Natural killer cell (primary cell): ENCODE measurements around the gene PPL. TPM values are rescaled to one million over a fixed set of nuclear protein-coding genes. Genes with fewer than 3 reads are reported as not detected.
"Not testable (repeated sequence)": the region's sequence is repeated elsewhere in the genome, so short reads cannot be mapped to it uniquely, and the experiment has no call there.

ENCODE experiments used
- ATAC-seq, 3 donors: fragments of 150-1000 bp in 2 of 3; fragments of 200-7000 bp in 1 of 3; cut with Tn5 transposase; 1 replicate in 1 of 3; 2 replicates in 2 of 3; pipeline ENCODE4 v1.10.0; 2021; ENCODE audit warnings: mild to moderate bottlenecking in 2 of 3, moderate library complexity in 2 of 3
- DNase-seq, 2 donors: peaks; one replicate each; pipeline versions ENCODE4 v3.0.0 to v3.0.0-alpha.2; 2013 to 2021; ENCODE audit warnings: mixed read lengths in 1 of 2
- H3K27ac ChIP-seq: one replicate; pipeline ENCODE4 v1.5.1; 2013; ENCODE audit warnings: mild to moderate bottlenecking, low read length
- H3K27me3 ChIP-seq: one replicate; pipeline ENCODE4 v1.6.1; 2013; ENCODE audit warnings: low read length; ENCODE audit not compliant: control insufficient read depth, insufficient read depth
- H3K36me3 ChIP-seq: one replicate; pipeline ENCODE4 v1.6.1; 2013; ENCODE audit warnings: low read length; ENCODE audit not compliant: control insufficient read depth, insufficient read depth
- H3K4me1 ChIP-seq: one replicate; pipeline ENCODE4 v1.6.1; 2013; ENCODE audit warnings: low read length; ENCODE audit not compliant: control insufficient read depth, insufficient read depth
- H3K4me3 ChIP-seq: one replicate; pipeline ENCODE4 v1.5.1; 2013; ENCODE audit warnings: low read length
- H3K9me3 ChIP-seq: one replicate; pipeline ENCODE4 v1.6.1; 2013; ENCODE audit warnings: low read length; ENCODE audit not compliant: control insufficient read depth, insufficient read depth
- H3K27ac Mint-ChIP-seq, 2 donors: one replicate each; pipeline ENCODE4 v1.8.0; 2022; ENCODE audit warnings: mild to moderate bottlenecking in 2 of 2, mixed read lengths in 2 of 2, moderate library complexity in 1 of 2
- H3K27me3 Mint-ChIP-seq, 2 donors: one replicate each; pipeline ENCODE4 v1.8.0; 2022; ENCODE audit warnings: low read depth in 2 of 2, mixed read lengths in 2 of 2
- H3K36me3 Mint-ChIP-seq: one replicate; pipeline ENCODE4 v1.8.0; 2022; ENCODE audit warnings: mixed read lengths
- H3K4me1 Mint-ChIP-seq, 2 donors: one replicate each; pipeline ENCODE4 v1.8.0; 2022; ENCODE audit warnings: mixed read lengths in 2 of 2
- H3K4me3 Mint-ChIP-seq: one replicate; pipeline ENCODE4 v1.8.0; 2022; ENCODE audit warnings: mild to moderate bottlenecking, moderate library complexity, mixed read lengths
- H3K9me3 Mint-ChIP-seq, 2 donors: one replicate each; pipeline ENCODE4 v1.8.0; 2022; ENCODE audit warnings: mixed read lengths in 2 of 2
- WGBS: methylation state at CpG from one replicate; pipeline ENCODE4 v1.1.7; 2013; ENCODE audit warnings: missing lambda C conversion rate; ENCODE audit not compliant: insufficient coverage; 5-methylcytosine and 5-hydroxymethylcytosine counted together
- intact Hi-C: fragments of 100-400 bp; cut with micrococcal nuclease; formaldehyde crosslinking; loops from one replicate; pipeline ENCODE4 v1.14.2; 2022
- total RNA-seq, 4 donors: library from RNA; stranded (reverse); fragments of 120-200 nt in 1 of 4; gene quantifications; one replicate each; pipeline versions ENCODE4 v1.2.3 to v1.2.4, GENCODE V29; 2013 to 2022
- TF ChIP-seq, protein P1 (sequence below): fragments of 200-600 bp; IDR thresholded peaks from one replicate; pipeline ENCODE4 v1.8.0; 2022; ENCODE audit warnings: antibody characterized with exemption

Gene PPL
- total RNA-seq, 3 donors from 2014 or later (not counting 1 experiment from before 2014, with no cell fraction given), result not detected

DNA sequence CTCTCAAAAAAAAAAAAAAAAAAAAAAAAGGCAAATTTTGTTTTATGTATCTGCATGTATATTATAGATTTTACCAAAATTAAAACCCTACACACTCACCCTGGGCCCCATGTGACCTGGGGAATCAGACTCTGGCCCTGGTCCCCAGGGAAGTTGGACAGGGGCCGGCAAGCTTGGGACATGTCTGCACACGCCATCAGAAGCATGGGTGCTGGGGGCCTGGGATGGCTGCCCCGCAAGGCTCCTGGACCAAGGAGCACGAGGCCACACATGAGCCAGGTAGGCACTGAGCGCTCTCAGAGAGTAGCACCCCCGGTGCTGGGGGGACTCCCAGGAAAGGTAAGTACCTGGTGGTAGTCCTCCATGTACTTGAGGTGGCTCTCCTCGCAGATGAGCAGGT lies 39.6 kb downstream of the PPL start:
- DNase-seq (no peak), ATAC-seq (no peak)
- Histone ChIP-seq H3K27ac (no peak overlapping the region), H3K4me3 (no peak overlapping the region), H3K4me1 (no peaks in the 10 kb centered on the region), H3K9me3 (no peaks in the 10 kb centered on the region), H3K27me3 (no peaks in the 10 kb centered on the region), H3K36me3 (no peaks in the 10 kb centered on the region)
- TF ChIP-seq, protein P1, sequence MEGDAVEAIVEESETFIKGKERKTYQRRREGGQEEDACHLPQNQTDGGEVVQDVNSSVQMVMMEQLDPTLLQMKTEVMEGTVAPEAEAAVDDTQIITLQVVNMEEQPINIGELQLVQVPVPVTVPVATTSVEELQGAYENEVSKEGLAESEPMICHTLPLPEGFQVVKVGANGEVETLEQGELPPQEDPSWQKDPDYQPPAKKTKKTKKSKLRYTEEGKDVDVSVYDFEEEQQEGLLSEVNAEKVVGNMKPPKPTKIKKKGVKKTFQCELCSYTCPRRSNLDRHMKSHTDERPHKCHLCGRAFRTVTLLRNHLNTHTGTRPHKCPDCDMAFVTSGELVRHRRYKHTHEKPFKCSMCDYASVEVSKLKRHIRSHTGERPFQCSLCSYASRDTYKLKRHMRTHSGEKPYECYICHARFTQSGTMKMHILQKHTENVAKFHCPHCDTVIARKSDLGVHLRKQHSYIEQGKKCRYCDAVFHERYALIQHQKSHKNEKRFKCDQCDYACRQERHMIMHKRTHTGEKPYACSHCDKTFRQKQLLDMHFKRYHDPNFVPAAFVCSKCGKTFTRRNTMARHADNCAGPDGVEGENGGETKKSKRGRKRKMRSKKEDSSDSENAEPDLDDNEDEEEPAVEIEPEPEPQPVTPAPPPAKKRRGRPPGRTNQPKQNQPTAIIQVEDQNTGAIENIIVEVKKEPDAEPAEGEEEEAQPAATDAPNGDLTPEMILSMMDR, result no peak
- Mint-ChIP-seq H3K4me1 (peaks cover 0 to 4% of the 10 kb centered on the region in 2 donors), H3K4me3 (no peak overlapping the region), H3K27me3 (no peaks in the 10 kb centered on the region), H3K9me3 (no peaks in the 10 kb centered on the region), H3K27ac (no peak overlapping the region), H3K36me3 (no peaks in the 10 kb centered on the region)
- 91% methylated on average over 7 of the region's 7 CpGs for WGBS
- intact Hi-C loops, result no loop called here

DNA sequence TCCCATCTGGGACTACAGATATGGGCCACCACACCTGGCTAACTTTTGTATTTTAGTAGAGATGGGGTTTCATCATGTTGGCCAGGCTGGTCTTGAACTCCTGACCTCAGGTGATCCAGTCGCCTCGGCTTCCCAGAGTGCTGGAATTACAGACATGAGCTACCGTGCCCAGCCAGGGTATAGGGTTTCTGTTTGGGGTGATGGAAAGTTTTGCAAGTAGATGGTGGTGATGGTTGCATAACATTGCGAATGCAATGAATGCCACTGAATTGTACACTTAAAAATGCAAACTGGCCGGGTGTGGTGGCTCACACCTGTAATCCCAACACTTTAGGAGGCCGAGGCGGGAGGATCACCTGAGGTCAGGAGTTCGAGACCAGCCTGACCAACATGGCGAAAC lies 40.2 kb downstream of the PPL start:
- H3K9me3 ChIP-seq, H3K27me3 Mint-ChIP-seq, H3K36me3 Mint-ChIP-seq, ATAC-seq, H3K36me3 ChIP-seq, H3K4me1 Mint-ChIP-seq, H3K4me1 ChIP-seq, DNase-seq, H3K4me3 ChIP-seq, H3K27ac Mint-ChIP-seq, H3K9me3 Mint-ChIP-seq, H3K27me3 ChIP-seq, H3K4me3 Mint-ChIP-seq, H3K27ac ChIP-seq, intact Hi-C loops: not testable (repeated sequence)
- 93% methylated on average over 5 of the region's 9 CpGs for WGBS

DNA sequence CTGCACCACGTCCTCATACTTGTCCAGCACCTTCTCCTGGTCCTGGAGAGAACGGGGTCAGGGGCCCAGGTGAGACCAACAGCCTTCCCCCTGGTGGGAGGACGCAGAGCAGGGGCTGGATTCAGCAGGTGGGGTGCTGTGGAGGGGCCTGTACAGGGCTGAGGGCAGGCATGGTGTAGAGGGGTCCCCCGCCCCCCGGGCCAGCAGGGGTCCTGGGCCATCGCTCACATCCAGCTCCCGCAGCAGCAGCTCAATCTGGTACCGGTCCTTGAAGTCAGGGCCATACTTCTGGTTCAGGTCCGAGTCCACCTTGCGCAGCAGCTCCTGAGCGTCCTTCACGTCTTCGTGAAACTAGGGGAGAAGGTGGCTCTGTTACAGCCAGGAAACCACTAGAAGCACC lies 41.6 kb downstream of the PPL start:
- ATAC-seq (no peak), DNase-seq (no peak)
- Mint-ChIP-seq H3K9me3 (no peaks in the 10 kb centered on the region), H3K27ac (no peak overlapping the region), H3K4me1 (peaks cover 0 to 6% of the 10 kb centered on the region in 2 donors), H3K36me3 (no peaks in the 10 kb centered on the region), H3K27me3 (no peaks in the 10 kb centered on the region), H3K4me3 (no peak overlapping the region)
- TF ChIP-seq, protein P1, result no peak
- intact Hi-C loops, result no loop called here
- H3K27ac ChIP-seq, result no peak overlapping the region
- H3K36me3 ChIP-seq, result no peaks in the 10 kb centered on the region
- no peaks in the 10 kb centered on the region for H3K9me3 ChIP-seq
- WGBS, result 91% methylated on average over 13 of the region's 13 CpGs
- H3K4me1 ChIP-seq, result no peaks in the 10 kb centered on the region
- no peak overlapping the region for H3K4me3 ChIP-seq
- no peaks in the 10 kb centered on the region for H3K27me3 ChIP-seq

DNA sequence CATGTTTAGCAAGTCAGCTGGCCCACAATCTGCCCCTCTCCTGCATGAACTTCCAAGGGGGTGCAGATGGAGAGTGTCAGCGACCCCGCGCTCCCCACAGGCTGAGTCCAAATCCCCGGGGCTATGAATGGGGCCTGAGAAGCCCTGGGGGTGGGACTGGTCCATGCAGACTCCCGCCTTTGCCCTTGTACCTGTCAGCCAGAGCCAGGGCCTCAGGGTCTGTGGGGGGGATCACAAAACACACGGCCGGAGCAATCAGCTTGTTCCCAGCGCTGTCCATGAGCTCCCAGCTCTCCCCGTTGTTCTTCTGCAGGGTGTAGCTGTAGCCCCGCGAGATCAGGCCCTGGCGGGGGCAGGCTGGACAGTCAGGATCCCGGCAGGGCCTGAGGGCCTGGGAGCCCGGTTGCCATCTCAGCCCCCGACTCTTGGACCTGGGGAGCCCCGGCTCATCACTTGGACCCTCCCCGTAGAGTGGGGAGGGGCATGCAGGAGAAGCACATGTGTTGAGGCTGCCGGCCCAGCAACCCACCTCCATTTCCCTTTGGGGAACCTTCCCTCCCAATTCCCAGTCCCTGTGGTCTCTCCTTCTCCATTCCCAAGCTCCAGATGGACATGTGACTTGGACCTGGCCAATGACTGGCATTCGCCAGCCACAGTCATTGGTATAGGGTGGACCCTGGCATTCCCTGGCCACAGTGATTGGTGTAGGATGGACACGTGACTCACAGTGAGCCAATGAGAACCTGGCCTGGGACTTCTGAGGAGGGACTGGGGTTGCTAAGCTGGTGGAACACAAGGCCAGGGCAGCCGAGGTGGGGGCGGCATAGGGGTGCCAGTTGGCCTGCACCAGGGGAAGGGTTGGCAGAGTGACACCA lies 42.4 kb downstream of the PPL start:
- Histone ChIP-seq H3K27ac (no peak overlapping the region), H3K4me1 (no peaks in the 10 kb centered on the region), H3K36me3 (no peaks in the 10 kb centered on the region), H3K9me3 (no peaks in the 10 kb centered on the region), H3K4me3 (no peak overlapping the region), H3K27me3 (no peaks in the 10 kb centered on the region)
- DNase-seq (no peak), ATAC-seq (no peak)
- TF ChIP-seq, protein P1, result no peak
- Mint-ChIP-seq H3K27ac (no peak overlapping the region), H3K4me1 (peaks cover 0 to 6% of the 10 kb centered on the region in 2 donors), H3K9me3 (no peaks in the 10 kb centered on the region), H3K27me3 (no peaks in the 10 kb centered on the region), H3K36me3 (no peaks in the 10 kb centered on the region), H3K4me3 (no peak overlapping the region)
- 93% methylated on average over 22 of the region's 22 CpGs for WGBS
- intact Hi-C loops, result no loop called here
